HG03025 (cell line): ENCODE results near the gene CDT1.

Source experiments
- ATAC-seq: cut with Tn5 transposase; IDR thresholded peaks from one replicate; pipeline ENCODE4 v1.9.1; 2021; ENCODE audit warnings: mild to moderate bottlenecking, moderate library complexity; ENCODE audit not compliant: unreplicated experiment, low FRiP score

CDT1 gene

GRCh38 chr16:88803264-88803987 is at the start of gene CDT1:
Gene CDT1, plus strand, starts transcription at chr16:88803789. Its CDS starts 43 bp downstream, at chr16:88803832.
- ATAC-seq = peak; percentile 47

GRCh38 chr16:88754109-88754911 is 49.3 kb upstream of the CDT1 start:
- no peak for ATAC-seq

- no peak for ATAC-seq
Observed at GRCh38 chr16:88754912-88755744, 48.5 kb upstream of the CDT1 start.

GRCh38 chr16:88755745-88756443 is 47.7 kb upstream of the CDT1 start:
- ATAC-seq = no peak

- ATAC-seq = no peak
Observed at GRCh38 chr16:88758227-88758943, 45.2 kb upstream of the CDT1 start.

GRCh38 chr16:88758944-88759244 is 44.7 kb upstream of the CDT1 start:
- no peak for ATAC-seq

- ATAC-seq = no peak
Observed at GRCh38 chr16:88759245-88759975, 44.2 kb upstream of the CDT1 start.

- no peak for ATAC-seq
Observed at GRCh38 chr16:88759976-88760350, 43.6 kb upstream of the CDT1 start.

- ATAC-seq = no peak
Observed at GRCh38 chr16:88760424-88761142, 43.0 kb upstream of the CDT1 start.

- ATAC-seq = no peak
Observed at GRCh38 chr16:88761143-88761534, 42.5 kb upstream of the CDT1 start.

- ATAC-seq = no peak
Observed at GRCh38 chr16:88761830-88762229, 41.8 kb upstream of the CDT1 start.

GRCh38 chr16:88762258-88762870 is 41.2 kb upstream of the CDT1 start:
- ATAC-seq = no peak

GRCh38 chr16:88762941-88763340 is 40.6 kb upstream of the CDT1 start:
- no peak for ATAC-seq

- no peak for ATAC-seq
Observed at GRCh38 chr16:88763502-88764053, 40.0 kb upstream of the CDT1 start.

GRCh38 chr16:88764080-88764479 is 39.5 kb upstream of the CDT1 start:
- ATAC-seq = no peak

GRCh38 chr16:88764913-88765349 is 38.7 kb upstream of the CDT1 start:
- ATAC-seq = no peak

GRCh38 chr16:88766975-88767374 is 36.6 kb upstream of the CDT1 start:
- no peak for ATAC-seq

GRCh38 chr16:88767546-88768070 is 36.0 kb upstream of the CDT1 start:
- no peak for ATAC-seq
